ENCODE results near the gene SNAPC2.

Gene SNAPC2

GRCh38 chr19:7971553-7972520, 51.7 kb downstream of the SNAPC2 start:
- no peak for DNase-seq

All from hematopoietic multipotent progenitor cell treated with erythropoietin and hydrocortisone succinate and interleukin-3 and kit ligand, for 6 days (in vitro differentiated cells).